Activated gamma-delta T cell (primary cell): ENCODE data around the gene CA9.

Experiments used
- DNase-seq: peaks from one replicate; lab custom pipeline; 2025; lab: John Stamatoyannopoulos, UW

The CA9 gene

DNA sequence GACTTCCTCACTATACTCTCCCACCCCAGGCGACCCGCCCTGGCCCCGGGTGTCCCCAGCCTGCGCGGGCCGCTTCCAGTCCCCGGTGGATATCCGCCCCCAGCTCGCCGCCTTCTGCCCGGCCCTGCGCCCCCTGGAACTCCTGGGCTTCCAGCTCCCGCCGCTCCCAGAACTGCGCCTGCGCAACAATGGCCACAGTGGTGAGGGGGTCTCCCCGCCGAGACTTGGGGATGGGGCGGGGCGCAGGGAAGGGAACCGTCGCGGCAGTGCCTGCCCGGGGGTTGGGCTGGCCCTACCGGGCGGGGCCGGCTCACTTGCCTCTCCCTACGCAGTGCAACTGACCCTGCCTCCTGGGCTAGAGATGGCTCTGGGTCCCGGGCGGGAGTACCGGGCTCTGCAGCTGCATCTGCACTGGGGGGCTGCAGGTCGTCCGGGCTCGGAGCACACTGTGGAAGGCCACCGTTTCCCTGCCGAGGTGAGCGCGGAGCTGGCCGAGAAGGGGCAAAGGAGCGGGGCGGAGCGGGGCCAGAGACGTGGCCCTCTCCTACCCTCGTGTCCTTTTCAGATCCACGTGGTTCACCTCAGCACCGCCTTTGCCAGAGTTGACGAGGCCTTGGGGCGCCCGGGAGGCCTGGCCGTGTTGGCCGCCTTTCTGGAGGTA, 2.1 kb downstream of the CA9 start:
- DNase-seq, result no peak

DNA sequence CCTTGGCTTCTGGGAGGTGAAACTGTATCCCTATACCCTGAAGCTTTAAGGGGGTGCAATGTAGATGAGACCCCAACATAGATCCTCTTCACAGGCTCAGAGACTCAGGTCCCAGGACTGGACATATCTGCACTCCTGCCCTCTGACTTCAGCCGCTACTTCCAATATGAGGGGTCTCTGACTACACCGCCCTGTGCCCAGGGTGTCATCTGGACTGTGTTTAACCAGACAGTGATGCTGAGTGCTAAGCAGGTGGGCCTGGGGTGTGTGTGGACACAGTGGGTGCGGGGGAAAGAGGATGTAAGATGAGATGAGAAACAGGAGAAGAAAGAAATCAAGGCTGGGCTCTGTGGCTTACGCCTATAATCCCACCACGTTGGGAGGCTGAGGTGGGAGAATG, 5.4 kb downstream of the CA9 start:
- no peak for DNase-seq

DNA sequence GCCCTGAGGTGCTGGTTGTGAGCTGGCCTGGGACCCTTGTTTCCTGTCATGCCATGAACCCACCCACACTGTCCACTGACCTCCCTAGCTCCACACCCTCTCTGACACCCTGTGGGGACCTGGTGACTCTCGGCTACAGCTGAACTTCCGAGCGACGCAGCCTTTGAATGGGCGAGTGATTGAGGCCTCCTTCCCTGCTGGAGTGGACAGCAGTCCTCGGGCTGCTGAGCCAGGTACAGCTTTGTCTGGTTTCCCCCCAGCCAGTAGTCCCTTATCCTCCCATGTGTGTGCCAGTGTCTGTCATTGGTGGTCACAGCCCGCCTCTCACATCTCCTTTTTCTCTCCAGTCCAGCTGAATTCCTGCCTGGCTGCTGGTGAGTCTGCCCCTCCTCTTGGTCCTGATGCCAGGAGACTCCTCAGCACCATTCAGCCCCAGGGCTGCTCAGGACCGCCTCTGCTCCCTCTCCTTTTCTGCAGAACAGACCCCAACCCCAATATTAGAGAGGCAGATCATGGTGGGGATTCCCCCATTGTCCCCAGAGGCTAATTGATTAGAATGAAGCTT, 6.1 kb downstream of the CA9 start:
- DNase-seq, result no peak

DNA sequence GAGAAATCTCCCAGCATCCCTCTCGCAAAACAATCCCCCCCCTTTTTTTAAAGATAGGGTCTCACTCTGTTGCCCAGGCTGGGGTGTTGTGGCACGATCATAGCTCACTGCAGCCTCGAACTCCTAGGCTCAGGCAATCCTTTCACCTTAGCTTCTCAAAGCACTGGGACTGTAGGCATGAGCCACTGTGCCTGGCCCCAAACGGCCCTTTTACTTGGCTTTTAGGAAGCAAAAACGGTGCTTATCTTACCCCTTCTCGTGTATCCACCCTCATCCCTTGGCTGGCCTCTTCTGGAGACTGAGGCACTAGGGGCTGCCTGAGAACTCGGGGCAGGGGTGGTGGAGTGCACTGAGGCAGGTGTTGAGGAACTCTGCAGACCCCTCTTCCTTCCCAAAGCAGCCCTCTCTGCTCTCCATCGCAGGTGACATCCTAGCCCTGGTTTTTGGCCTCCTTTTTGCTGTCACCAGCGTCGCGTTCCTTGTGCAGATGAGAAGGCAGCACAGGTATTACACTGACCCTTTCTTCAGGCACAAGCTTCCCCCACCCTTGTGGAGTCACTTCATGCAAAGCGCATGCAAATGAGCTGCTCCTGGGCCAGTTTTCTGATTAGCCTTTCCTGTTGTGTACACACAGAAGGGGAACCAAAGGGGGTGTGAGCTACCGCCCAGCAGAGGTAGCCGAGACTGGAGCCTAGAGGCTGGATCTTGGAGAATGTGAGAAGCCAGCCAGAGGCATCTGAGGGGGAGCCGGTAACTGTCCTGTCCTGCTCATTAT, 6.8 kb downstream of the CA9 start:
- no peak for DNase-seq

DNA sequence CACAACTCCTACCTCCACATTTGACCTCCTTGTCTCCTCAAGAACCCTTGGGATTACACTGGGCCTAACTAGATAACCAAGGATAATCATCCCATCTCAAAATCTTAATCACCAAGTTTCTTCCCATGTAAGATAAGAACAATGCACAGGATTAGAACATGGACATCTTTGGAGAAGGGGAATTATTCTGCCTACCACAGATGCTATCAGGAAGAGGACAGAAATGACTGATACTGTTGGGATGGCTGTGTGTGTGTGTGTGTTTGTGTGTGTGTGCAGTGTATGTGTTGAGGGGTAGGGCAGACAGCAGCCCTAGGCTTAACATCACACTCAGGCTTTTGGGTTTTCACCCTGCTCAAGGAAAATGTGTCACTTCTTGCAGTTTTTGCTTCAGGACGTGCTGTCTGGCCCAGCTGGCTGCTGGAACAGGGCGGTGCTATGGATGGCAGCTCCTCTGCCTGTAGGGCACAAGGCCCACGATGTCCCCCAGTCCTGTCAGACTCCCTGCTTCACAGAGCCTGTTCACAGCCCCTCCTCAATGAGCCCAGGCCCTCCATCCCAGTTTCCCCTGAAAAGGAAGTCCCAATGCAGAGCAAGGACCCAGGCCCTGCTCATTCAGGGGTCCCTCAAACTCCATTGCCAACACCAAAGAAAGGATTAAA, 7.7 kb downstream of the CA9 start:
- DNase-seq, result no peak

DNA sequence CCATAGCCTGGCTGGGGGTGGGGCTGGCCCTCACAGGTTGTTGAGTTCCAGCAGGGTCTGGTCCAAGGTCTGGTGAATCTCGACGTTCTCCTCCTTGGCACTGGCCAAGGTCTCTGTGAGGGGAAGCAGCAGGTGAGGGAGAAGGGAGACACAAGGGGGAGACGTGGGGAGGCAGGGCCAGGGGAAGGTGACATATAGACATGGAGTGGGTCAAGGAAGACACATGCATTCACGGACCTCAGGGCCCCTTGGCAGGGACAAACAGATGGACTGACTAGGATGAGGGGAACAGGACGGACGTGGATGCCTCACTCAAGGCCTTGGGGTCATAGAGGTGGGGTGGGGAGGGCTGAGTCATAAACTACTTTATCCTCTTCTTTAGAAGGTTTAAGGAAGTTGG, 8.3 kb downstream of the CA9 start:
- DNase-seq, result no peak

DNA sequence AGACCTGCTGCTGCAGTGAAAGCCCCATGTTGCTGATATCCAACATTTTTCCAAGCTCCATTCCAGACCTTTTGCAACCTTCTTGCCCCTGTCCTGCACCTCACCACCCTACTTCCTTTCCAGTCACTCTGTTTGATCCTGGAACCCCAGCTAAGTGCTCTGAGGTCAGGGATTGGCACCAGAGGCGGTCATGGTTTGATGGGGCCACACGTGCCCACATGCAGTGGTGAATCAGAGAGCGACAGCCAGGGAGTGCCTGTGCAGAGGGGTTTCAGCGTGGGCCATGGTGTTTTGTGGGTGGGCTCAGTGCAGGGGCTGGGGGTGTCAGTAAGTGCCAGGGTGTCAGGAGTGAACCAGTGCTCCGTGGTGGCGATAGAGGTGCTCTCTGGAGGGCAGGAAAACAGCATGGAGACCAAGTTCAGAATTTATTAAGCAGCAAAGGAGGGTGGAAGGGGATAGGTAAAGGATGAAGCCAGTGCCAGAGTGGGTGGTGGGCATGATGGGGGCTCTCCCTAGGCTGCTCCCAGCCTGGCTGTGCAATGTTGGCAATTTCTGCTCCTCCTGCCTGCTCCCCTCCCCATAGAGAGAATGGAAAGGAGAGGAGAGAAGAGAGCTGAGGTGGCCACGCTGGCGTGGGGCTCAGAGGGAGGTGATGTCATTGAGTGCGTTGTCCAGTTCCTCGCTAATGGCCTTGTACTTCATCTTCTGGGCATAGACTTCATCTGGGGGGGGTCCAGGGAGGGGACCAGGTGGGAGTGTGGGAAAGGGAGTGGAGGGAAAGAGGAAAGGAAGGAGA, 9.0 kb downstream of the CA9 start:
- DNase-seq, result no peak

DNA sequence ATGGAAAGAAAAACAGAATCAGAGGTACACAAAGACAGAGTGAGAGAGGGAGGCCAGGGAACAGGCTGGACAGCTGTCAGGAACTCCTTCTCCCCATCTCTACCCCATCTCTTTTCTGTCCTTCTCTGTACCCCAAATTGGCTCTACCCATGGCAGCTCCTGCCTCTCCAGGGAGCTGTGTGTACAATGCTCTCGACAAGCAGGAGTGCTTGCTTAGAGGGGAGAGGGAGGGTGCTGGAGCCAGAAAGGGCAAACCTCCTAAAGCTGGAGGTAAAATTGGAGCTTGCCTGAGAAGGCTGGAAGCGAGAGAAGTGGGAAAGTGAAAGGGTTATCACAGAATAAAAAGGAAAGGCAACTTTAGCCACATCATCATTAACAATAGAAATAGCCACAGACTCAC, 9.6 kb downstream of the CA9 start:
- no peak for DNase-seq

DNA sequence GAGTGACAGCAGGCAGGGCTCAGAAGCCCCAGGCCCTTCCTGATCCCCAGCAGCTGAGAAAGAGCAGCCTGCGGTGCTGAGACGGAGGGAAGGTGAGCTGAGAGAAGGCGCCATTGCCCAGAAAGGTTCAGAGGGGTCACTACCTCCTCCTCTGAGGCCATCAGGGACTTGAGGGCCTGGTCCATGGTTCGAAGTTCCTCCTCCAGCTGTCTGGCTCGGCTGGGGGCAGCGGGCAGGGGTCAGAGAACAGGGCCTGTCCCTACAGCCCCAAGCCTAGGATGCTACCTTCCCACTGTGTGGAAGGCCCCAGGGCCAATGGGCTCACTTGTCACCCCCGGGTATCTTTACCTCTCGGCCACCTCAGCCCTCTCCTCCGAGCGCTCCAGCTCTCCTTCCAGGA, 11.2 kb downstream of the CA9 start:
- no peak for DNase-seq

DNA sequence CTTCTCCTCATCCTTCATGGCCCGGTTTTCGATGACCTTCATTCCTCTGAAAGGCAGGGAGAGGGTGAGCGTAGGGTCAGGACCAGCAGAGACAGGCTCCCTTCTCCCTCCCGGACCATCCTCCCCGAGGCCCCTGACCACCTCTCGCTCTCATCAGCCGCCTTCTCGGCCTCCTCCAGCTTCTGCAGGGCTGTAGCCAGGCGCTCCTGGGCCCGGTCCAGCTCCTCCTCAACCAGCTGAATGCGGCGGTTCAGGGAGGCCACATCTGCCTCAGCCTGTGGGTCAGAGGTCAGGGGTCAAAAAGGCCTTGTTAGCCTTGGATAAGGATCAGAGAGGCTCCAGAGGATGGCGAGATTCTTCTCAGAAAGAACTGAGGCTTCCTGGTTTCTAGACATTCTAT, 11.8 kb downstream of the CA9 start:
- no peak for DNase-seq

DNA sequence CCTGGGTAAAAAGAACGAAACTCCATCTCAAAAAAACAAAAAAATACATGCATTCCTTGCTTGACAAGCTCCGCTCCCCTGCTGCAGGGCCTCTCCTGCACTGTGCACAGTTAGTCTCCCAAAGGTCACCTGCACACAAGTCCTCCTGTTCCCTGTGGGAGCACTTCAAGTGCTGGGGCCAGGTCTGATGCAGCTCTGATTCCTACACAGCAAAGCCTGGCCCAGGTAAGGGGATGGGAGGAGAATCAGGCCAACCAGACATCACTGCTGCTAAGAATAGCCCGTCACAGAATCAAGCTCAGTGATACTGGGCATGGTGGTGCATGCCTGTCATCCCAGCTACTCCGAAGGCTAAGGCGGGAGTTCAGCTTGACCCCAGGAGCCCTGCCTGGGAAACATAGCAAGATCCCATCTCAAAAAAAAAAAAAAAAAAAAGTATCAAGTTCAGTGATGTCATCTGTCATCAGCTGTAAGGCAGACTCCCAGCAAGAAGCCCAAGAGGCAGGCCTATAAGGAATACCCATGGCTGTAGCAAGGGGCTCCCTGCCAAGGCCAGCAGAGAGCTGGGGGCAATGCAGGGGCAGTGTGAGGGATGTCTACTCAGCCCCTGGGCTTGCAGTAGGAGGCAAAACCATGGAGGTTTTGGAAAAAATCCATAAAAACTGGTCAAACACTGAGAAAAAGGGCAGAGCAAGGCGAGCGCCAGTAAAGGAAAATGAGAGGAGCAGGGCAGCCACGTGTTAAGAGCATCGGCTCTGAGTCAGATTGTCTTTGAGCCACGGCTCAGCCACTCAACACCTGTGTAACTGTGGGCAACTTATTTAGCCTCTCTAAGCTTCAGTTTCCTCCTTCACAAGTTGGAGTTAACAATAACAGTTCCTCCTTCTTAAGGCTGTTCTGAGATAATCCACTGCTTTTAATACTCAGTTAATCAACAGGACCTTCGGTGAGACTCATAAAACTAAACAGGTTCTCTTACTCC, 12.8 kb downstream of the CA9 start:
- no peak for DNase-seq

DNA sequence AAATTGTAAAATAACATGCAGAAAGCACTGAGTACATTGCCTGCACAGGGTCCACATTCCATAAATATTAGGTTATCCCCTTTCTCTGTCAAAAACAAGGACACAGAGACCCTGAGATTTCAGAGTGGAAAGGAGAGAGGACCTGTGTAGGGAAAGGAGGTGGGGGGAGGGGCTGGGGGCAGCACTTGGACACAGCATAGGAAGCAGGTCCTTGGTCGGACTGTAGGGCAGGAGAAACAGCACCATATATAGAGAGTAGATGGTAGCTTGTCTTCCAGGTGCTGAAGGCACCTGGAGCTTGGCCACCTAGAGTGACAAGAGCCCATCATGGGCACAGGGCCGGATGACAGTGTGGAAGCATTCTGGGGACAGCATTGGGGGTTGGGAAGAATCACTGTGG, 13.6 kb downstream of the CA9 start:
- DNase-seq, result no peak

DNA sequence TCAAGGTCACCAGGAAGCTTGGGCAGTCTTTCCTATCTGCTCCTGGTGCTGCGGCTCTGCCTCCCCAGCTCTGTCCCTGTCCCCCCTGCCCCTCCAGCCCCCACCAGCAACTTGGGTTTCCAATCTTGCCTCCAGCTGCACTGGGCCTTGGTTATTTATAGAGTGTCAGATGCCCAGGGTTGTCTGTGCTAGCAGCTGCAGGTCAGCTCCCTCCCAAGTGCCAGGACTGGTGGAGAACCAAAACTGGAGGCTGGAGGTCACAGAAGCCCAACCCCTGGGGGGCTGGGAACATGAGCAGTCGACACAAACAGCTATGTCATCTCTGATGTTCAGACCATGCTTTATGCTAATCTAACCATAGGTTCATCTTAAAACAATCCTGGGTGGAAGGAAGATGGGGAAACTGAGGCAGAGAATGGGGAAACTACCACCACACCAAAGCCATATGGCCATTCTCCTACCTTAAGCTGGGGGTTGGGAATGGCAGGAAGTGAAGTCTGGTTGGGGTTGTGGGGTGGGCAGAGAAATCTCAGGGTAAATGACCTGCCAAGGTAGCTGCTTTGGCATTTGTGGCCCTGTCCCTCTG, 14.3 kb downstream of the CA9 start:
- no peak for DNase-seq

DNA sequence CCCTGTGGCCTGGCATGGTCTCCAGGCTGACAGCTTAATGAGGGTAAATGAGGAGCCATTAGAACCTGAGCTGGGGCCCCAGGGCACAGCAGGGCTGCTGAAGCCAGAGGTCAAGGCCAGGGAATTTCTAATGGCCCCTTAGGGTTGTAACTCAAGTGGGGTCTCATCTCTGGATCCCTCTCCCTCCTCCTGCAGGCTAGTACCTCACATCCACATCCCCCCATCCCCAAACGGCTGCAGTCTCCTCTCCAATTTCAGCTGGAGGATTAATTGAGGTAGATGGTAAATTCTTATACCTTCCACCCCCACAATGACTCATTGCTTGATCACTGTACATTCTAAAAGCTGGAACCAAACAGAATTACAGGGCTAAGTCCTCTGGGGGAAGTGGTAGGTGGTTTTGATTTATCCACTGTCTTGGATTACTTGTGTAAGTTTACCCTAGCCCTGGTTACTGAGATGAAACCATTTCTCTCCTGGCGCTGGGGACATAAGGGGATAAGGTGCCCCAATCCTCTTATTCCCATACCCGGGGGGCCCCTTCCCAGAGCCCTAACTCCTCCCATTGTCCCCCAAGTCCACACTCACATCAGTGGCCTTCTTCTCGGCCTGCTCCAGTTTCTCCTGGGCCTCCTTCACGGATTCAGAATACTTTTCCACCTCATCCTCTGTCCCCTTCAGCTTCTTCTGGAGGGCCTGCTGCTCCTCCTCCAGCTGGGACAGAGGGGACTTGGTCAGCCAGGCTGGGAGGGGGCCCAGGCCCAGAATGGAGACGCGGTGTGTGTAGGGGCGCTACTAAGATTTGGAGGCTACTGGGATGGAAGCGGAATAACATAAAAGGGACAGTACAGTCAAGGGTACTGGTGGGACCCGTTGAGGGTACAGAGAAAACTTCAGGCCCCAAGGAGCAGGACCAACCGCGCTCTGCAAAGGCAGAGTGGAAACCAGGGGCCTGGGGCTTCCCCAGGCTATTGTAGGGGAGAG, 15.1 kb downstream of the CA9 start:
- no peak for DNase-seq

DNA sequence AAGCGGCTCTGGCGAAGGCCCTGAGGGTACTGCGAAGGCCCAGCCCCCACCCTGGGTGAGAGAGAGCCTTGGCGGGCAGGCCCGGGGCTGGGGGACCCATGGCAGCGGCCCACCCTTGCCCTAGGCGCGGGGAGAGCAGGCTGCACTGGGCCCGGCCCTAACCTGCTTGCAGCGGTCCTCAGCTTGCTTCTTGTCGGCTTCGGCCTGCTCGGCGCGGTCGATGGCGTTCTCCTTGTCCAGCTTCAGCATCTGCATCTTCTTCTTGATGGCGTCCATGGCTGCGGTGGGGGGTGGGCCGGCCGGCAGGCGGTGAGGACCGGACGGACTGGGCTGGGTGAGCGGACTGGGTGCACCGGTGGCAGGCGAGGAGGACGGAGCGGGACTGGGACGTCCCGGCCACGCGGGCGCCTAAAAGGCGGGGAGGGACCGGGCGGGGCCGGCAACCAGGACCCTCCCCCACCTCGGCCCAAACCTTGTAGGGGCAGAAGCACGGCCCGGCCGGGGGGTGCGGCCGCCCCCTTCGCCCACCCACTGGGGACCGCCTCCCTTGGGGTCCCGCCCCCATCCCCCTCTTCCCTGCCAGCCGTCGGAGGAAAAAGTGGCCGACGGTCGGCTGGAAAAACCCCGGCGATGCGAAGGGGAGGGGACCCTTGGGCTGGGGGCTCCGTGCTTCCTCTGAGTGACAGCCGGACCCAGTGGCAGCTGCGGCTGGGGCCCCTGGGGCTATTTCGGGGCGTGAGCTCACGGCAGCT, 16.0 kb downstream of the CA9 start, which contains the start of gene TPM2:
Gene TPM2, minus strand, starts transcription at position 384 of the 752 bp plus-strand sequence. Its CDS starts 108 bp downstream, at position 276.
- DNase-seq, result no peak

DNA sequence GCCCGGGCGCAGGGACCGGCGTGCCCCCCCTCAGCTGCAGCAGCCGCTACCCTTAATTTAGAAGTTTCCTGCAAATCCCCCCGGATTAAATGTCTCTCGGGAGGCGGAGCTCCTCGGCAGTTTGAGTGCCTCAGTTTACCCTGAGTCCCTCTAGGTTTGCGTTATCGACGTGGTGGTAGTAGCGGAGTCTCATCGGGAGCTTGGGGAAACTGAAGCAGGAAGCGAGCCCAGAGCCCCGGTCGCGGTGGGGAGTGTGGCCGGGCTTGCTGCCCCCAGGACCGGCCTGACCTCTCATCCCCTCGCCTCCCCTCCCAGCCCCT, 16.5 kb downstream of the CA9 start:
- no peak for DNase-seq

DNA sequence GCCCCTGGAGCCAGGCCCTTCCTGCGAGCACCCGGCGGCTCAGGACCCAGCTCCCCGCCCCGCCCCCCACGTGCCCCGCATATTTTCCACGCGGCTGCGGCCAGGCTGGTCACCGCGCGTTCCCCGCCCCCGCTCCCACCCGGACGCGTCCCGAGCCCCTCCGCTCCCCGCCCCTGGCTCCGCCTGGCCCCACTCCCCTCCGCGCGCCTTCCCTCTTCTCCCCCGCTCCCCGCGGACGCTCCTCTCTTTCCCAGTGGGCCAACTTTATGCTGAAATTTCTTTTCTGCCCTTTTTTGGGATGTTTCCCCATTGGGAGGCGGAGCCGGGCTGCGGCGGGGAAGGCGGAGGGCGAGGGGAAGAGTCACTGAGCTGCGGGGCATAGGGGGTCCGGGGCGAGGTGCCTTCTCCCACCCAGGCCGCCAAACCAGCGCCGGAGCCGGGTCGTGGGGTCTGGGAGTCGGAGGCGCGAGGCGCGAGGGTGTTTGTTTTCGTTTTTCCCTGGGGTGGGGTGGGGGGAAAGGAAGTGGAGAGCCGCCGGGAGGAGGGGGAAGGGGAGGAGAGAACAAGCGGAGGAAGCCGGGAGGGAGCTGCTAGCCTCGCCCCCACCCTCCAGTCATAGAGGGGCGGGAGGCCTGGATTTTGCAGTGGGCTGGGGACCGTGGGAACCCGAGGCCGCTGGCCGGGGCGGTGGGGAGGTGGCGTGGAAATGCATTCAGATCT, 17.0 kb downstream of the CA9 start:
- no peak for DNase-seq

DNA sequence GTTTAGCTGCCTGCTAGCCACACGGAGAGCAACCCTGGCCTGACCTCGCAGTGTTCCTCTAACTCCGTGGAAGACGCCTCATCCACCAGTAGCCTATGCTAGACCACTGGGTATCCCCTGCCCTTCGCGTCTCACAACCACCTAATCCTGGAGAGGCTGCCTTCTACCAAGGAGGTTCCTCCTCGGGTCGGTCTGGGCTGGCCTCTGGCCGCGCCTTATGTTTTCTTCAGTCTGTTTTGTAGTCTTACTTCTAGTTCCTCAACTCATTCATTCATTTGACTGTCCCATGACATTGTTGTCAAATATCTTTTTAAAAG, 17.6 kb downstream of the CA9 start:
- no peak for DNase-seq
